ENCODE measurements around the gene RGS4. TPM values are rescaled to one million over a fixed set of nuclear protein-coding genes. Genes with fewer than 3 reads are reported as not detected.

The RGS4 gene
- total RNA-seq, 1 experiment from 2014 or later: not detected

DNA sequence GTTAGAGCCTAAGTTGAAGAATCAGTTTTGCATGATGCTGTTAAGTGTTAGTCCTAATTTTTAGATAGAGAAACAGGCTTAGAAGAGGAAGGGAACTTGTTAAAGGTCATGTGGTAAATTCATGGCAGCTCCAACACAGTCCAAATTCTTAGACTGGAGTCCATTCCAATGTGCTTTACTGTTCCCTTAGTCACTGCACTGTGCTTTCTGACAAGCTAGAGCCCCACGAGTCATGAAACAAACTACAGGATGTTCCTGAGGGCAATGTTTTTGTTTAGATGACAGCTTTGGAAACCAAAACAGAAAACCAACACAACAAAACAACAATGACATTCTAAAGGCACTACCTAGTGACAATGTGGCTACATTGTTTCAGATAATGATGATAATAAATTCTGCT lies 23.1 kb upstream of the RGS4 start:
- Mint-ChIP-seq H3K4me1 (no peaks in the 10 kb centered on the region), H3K36me3 (ENCODE audit: insufficient read depth in 1 of 3, low read depth in 3 of 3) (no peaks in the 10 kb centered on the region), H3K4me3 (no peak overlapping the region), H3K27me3 (ENCODE audit: low read depth) (no peaks in the 10 kb centered on the region; the same call in 1 of the 2 replicates), H3K27ac (no peak overlapping the region), H3K9me3 (no peaks in the 10 kb centered on the region)
- H3K4me2 ChIP-seq (ENCODE audit: insufficient read depth, insufficient read length, low read length): no peak overlapping the region
- no CpG with 5 or more reads among the region's 1 CpG for WGBS (ENCODE audit: extremely low coverage, insufficient read length, low lambda C conversion rate)
- H3K4ac ChIP-seq (ENCODE audit: low read depth, low read length): no peak overlapping the region
- H2BK20ac ChIP-seq (ENCODE audit: low read depth, low read length, poor library complexity, severe bottlenecking): no peak overlapping the region
- no peak overlapping the region for H2BK5ac ChIP-seq (ENCODE audit: insufficient read length, low read length)
- no peak overlapping the region for H3K56ac ChIP-seq (ENCODE audit: insufficient read length, low read depth, low read length)
- no peak overlapping the region for H2BK15ac ChIP-seq (ENCODE audit: low read depth, low read length)
- no peak overlapping the region for H3K14ac ChIP-seq (ENCODE audit: insufficient read depth, low read length)
- no peaks in the 10 kb centered on the region for H4K20me1 ChIP-seq (ENCODE audit: control insufficient read depth, insufficient read depth, insufficient read length)
- no peaks in the 10 kb centered on the region for H3K27me3 ChIP-seq (ENCODE audit: insufficient read depth, low read length)
- H2BK12ac ChIP-seq (ENCODE audit: insufficient read length, low read depth, low read length): no peak overlapping the region
- H3K4me1 ChIP-seq (ENCODE audit: insufficient read depth, low read length): no peaks in the 10 kb centered on the region
- no peaks in the 10 kb centered on the region for H3K79me2 ChIP-seq (ENCODE audit: insufficient read depth, low read length)
- no peak overlapping the region for H4K8ac ChIP-seq (replicated peaks; ENCODE audit: insufficient read length, low read depth, low read length)
- H3K27ac ChIP-seq (ENCODE audit: insufficient read length, low read depth, low read length): no peak overlapping the region
- H3K9me3 ChIP-seq (ENCODE audit: control insufficient read depth, low read depth, low read length): no peaks in the 10 kb centered on the region
- H2AK5ac ChIP-seq (ENCODE audit: insufficient read length, low read length): no peak overlapping the region
- no peak overlapping the region for H4K5ac ChIP-seq (ENCODE audit: insufficient read length, low read depth, low read length)
- H3T11ph ChIP-seq (ENCODE audit: low read length): no peak overlapping the region
- H3K79me1 ChIP-seq (ENCODE audit: insufficient read depth, low read depth, low read length, poor library complexity, severe bottlenecking): no peaks in the 10 kb centered on the region
- DNase-seq: no peak
- no peak for TF ChIP-seq CTCF (conservative IDR thresholded peaks at IDR 0.05)
- H4K91ac ChIP-seq (ENCODE audit: insufficient read length, low read depth, low read length): no peak overlapping the region
- H3K18ac ChIP-seq (ENCODE audit: insufficient read length, low read depth, low read length): no peak overlapping the region
- no peaks in the 10 kb centered on the region for H3K23me2 ChIP-seq (ENCODE audit: insufficient read length, low read depth, low read length, poor library complexity, severe bottlenecking)
- no peak overlapping the region for H3K23ac ChIP-seq (ENCODE audit: insufficient read length, low read depth, low read length)
- H2BK120ac ChIP-seq (ENCODE audit: low read depth, low read length, poor library complexity, severe bottlenecking): no peak overlapping the region
- no peak overlapping the region for H2AFZ ChIP-seq (ENCODE audit: low read length)
- no peak overlapping the region for H3K9ac ChIP-seq (ENCODE audit: extremely low read depth, insufficient read length, low read length)
